ENCODE results near the gene SIX2.

SIX2 gene

DNA sequence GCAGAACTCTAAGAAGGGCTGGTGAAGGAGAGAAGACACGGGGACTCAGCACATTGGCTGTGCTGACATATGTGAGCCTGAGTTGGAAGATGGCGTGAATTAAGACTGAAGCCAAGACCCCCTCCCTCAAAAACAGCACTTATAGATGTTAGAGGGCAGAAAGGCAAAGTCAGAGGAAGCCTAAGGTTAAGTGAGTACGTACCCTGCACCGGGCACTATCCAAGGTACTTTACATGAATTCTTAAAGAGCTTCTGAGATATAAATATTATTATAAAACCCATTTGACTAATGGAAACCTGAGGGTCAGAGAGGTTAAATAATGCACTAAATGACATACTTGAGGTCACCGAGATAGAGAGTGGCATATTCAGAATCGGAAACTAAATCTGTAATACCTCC lies 42.2 kb downstream of the SIX2 start:
- TF ChIP-seq, protein P1, sequence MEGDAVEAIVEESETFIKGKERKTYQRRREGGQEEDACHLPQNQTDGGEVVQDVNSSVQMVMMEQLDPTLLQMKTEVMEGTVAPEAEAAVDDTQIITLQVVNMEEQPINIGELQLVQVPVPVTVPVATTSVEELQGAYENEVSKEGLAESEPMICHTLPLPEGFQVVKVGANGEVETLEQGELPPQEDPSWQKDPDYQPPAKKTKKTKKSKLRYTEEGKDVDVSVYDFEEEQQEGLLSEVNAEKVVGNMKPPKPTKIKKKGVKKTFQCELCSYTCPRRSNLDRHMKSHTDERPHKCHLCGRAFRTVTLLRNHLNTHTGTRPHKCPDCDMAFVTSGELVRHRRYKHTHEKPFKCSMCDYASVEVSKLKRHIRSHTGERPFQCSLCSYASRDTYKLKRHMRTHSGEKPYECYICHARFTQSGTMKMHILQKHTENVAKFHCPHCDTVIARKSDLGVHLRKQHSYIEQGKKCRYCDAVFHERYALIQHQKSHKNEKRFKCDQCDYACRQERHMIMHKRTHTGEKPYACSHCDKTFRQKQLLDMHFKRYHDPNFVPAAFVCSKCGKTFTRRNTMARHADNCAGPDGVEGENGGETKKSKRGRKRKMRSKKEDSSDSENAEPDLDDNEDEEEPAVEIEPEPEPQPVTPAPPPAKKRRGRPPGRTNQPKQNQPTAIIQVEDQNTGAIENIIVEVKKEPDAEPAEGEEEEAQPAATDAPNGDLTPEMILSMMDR (IDR thresholded peaks at IDR 0.05), result no peak
- Histone ChIP-seq H3K27ac (no peak overlapping the region), H3K4me3 (no peak overlapping the region)
- DNase-seq (ENCODE audit: low spot score), result no peak

DNA sequence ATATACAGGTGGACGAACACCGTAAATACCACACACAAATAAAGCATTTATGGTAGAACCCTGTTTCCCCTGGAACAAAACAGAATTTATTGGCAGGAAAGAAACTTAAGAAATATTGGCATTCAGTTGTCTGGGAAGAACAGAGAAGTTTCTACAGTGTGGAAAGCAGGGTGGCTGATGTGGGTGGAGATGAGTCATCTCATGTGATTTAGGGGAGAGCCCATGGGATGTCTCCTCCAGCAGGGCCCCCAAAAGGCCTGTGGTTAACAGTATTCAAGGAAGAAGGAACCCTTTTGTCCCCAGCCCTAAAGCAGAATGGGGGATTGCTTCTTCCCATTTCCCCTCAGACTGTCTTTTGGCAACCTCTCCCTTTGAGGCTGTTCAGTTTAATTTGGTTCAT lies 43.6 kb downstream of the SIX2 start:
- TF ChIP-seq, protein P1 (IDR thresholded peaks at IDR 0.05), result no peak
- Histone ChIP-seq H3K27ac (no peak overlapping the region), H3K4me3 (no peak overlapping the region)
- no peak for DNase-seq (ENCODE audit: low spot score)

DNA sequence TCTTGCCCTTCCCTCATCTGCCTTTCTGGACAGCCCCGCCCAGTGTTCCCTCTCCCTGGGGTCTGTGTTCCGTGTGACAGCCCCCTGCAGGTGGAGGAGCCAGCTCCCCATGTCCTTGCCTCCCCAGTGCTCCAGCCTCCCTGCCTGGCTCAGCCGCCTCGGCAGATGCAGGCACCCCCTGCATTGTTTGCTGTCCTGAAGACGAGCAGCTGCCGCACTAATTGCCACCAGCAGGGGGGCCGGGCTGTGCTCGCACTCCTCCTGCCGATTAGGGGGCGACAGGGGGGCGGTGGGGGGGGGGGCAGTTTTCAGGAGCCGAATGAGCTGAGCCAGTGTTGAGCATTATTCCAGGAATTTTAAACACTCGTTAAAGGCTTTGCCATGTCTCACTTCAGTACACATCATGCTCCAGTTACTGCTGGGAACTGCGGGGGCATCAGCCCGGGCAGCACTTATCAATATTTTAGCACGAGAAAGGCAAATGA lies 44.5 kb downstream of the SIX2 start:
- TF ChIP-seq, protein P1 (IDR thresholded peaks at IDR 0.05), result no peak
- no peak overlapping the region for H3K4me3 ChIP-seq
- no peak overlapping the region for H3K27ac ChIP-seq
- DNase-seq (ENCODE audit: low spot score), result no peak

DNA sequence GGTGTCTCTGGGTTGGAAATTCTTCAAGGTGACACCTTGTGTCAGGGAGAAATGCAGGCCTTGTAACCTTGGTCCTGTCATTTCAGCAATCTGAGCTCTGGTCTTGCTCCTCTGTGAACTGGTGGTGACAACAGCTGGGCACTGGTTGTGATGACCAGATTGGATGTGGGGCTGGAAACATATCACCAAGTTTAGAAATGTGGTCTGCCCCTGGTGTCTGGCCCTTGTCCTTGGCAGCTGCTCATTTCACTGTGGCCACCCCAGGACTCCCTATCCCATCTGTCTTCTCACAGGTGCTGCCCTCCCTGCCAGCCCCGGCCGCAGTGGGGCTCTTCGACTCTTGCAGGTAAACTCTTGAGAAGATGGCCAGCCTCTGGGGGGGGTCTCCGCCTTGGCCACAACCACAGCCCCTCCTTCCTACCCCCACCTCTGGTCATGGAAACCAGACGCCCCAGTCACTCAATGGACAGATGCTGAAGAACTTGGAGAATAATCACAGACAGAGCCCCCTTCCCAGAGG lies 47.0 kb downstream of the SIX2 start:
- Histone ChIP-seq H3K4me3 (no peak overlapping the region), H3K27ac (no peak overlapping the region)
- DNase-seq (ENCODE audit: low spot score), result no peak
- TF ChIP-seq, protein P1 (IDR thresholded peaks at IDR 0.05), result no peak

DNA sequence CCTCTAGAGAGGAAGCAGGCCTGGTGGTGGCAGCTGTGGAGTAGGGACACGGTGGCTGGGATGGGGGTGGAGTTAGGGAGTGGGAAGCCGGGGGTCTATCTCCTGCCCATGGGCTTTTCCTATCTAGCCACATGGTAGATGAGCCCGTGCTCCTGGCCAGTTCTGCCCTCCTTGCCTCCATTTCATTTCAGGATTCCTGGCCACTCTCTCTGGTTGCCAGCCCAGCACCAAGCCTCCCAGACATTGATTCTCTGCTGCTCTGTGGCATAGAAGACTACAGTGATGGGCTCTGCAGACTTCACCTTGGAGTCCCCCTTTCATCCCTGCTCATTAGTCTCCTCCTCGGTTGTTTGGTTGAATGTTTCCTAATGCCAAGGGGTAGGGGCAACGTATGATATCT lies 48.4 kb downstream of the SIX2 start:
- no peak for DNase-seq (ENCODE audit: low spot score)
- TF ChIP-seq, protein P1 (IDR thresholded peaks at IDR 0.05), result no peak
- Histone ChIP-seq H3K4me3 (no peak overlapping the region), H3K27ac (no peak overlapping the region)

DNA sequence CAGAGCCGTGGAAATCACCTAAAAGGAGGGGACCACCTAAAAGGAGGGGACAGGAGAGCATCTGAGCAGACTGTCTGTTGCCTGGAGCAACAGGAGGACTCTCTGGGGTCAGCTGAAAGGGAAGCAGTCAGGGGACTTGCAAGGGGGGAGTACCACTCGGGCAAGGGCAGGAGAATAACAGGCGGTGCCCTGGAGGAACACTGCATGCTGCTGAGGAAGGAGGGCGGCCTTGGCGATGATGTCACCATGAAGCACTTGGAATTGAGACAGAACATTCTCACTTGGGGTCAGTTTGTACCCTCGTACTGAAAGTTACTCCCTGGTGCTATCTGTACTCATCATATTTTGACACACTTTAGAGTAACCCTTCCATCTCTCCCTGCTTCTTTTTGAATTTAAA lies 49.4 kb downstream of the SIX2 start:
- TF ChIP-seq, protein P1 (IDR thresholded peaks at IDR 0.05), result no peak
- DNase-seq (ENCODE audit: low spot score), result no peak
- H3K27ac ChIP-seq, result no peak overlapping the region

DNA sequence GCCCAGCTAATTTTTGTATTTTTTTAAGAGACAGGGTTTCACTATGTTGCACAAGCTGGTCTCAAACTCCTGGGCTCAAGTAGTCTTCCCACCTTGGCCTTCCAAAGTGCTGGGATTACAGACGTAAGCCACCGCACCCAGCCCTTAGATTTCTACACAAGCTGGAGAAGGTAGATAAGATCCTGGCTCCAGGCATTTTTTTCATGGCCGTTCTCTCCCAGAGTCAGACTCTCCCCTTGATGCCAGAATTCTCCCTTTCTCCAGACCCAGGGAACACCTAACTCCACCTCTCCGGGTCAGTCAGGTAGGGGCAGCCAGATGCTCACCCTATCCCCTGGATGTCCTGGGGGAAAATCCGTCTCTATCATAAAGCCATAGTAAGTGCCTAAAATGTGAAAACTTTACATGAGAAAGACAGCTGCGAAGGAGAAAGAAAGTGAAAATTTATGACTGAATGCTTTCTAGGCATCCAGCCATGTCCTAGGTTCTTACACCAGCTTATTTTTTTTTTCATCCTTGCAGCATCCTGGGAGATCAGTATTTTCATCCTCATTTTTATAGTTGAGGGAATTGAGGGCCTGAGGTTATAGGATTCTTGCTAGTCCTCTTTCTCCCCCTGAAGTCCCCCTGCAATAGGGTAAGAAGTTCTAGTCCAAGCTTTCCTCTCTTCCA lies 51.5 kb downstream of the SIX2 start:
- TF ChIP-seq, protein P1 (IDR thresholded peaks at IDR 0.05), result no peak
- no peak for DNase-seq (ENCODE audit: low spot score)
- Histone ChIP-seq H3K27ac (no peak overlapping the region), H3K4me3 (no peak overlapping the region)

More for the DNA sequence above, 49.4 kb downstream of the SIX2 start:
- H3K4me3 ChIP-seq, result no peak overlapping the region
